HG02870 (cell line): ENCODE data around the gene TXNDC2.

ENCODE experiments used
- ATAC-seq: cut with Tn5 transposase; IDR thresholded peaks from one replicate; pipeline ENCODE4 v1.9.1; 2021; ENCODE audit warnings: mild to moderate bottlenecking, moderate library complexity; ENCODE audit not compliant: unreplicated experiment

The TXNDC2 gene

DNA sequence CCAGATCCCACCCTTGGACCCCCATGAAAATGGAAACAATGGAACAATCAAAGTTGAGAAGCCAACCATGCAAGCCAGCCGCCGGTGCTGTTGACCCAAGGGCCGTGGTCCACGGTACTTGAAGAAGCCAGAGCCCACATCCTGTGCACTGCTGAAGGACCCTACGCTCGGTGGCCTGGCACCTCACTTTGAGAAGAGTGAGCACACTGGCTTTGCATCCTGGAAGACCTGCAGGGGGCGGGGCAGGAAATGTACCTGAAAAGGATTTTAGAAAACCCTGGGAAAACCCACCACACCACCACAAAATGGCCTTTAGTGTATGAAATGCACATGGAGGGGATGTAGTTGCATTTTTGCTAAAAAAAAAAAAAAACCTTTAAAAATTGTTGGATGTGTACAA lies 26.5 kb upstream of the TXNDC2 start:
- no peak for ATAC-seq

DNA sequence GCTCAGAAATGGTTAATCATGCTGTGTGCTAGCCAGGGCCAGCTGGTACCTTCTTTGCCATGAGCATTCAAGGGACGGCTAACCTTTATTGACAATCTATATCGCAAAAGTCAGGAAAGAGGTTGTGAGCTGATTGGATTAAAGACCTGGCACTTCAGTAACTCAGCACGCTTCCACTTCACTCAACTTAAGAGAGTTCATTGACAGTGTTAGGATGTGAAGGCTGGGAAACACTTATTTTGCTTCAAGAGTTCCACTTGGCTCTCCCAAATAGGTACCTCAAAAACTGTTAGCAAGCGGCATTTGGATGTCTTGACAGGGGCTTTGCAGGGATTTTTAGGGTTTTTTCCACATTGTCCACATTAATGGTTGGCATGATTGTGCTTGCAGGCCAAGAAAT lies 25.1 kb upstream of the TXNDC2 start:
- ATAC-seq = no peak

DNA sequence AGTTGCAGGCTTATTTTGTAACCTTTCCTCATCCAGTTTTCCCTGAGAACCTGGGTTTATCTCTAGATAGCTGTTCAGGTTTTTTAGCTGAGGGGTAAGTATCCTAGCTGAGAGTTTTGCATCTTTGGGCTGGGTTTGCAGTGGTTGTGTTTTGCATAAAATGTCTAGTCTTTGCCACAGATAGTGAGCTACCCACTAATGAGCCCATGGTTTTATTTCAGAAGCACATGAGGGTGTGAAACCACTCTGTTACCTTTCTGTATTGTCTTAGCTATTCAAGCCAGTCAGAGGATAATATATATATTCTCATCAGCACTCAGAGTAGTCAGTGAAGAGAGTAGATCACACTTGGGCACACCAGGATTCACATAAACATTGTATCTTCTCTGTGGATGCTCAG lies 24.6 kb upstream of the TXNDC2 start:
- ATAC-seq = peak; percentile 65

DNA sequence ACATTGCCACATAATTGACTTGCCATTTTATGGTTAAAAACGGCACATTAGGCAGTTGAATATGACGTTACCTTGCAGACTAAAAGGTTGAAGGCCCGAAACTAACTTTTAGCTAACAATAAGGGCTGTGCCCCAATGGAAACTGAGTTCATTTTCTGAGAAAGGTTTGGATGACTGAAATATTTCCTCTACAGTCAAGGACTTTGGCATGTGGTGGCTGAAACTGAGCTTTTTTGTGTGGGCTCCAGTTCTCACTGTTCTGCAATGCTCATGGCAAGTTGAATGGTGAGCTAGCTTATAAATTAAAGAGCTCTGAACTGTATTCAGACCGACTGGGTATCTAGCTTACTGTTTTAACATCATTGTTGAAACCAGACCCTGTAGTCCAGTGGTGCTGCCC lies 23.8 kb upstream of the TXNDC2 start:
- peak; percentile 68 for ATAC-seq

DNA sequence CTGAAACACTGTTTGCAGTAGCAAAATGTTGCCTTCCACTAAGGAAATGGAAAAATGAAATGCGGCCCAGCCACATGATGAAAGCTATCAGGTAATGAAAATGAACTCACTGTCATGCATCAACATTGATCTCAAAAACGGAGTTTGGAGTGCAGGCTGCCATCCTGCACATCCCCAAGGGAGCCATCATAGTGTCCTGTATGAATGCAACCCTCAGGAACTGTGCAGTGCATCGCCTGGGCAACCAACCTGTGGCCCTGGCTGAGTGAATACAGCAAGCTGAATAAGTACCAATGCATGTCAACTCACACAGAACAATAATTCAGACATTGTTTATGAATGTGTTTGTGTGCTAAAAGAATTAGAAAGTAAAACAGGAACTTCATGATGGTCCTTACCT lies 23.1 kb upstream of the TXNDC2 start:
- ATAC-seq = no peak

DNA sequence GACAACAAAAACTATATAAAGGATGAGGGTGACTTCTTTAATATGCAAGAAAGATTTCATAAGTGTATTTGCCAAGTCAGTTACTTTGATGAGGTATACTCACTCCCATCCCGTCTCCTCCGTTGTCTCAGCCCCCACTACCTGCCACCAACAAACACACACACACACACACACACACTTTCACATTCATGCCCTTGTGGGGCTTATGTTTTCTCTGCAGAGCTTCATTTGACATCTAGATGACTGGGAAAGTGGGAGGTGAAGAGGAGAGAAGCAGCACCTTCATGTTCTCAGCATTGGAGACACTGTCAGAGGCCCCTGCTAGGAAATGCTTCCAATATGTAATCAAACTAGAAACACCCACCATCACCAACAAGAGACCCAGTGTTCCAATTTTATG lies 22.5 kb upstream of the TXNDC2 start:
- no peak for ATAC-seq

DNA sequence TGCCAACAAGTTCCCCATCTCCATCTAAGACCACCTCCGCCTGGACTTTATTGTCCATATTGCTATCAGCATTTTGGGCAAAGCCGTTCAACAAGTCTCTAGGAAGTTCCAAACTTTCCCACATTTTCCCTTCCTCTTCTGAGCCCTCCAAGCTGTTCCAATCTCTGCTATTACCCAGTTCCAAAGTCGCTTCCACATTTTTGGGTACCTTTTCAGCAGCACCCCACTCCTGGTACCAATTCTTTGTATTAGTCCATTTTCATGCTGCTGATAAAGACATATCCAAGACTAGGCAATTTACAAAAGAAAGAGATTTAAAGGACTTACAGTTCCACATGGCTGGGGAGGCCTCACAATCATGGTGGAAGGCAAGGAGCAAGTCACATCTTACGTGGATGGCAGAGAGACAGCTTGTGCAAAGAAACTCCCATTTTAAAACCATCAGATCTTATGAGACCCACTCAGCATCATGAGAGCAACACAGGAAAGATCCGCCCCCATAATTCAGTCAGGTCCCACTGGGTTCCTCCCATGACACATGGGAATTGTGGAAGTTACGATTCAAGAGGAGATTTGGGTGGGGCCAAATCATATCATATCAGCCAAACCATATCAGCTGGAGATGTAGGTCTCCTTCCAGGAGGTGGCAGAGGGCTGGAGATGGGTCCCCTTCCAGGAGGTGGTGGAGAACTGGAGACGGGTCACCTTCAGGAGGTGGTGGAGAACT lies 19.8 kb upstream of the TXNDC2 start:
- ATAC-seq = no peak

DNA sequence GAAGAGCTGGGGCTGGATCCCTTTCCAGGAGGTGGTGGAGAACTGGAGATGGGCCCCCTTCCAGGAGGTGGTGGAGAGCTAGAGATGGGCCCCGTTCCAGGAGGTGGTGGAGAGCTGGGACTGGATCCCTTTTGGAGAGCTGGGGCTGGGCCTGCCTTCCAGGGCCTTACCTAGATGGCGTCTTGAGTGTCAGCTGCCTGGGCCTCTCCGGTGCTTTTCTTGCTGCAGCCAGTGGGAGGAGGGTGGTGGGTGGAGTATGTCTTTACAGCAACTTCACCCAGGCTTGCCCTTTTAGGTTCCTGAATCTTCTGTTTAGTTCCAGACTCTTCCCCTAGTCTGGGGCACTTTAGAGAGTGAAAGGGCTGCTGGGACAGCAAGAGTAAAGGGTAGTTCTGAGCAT lies 19.1 kb upstream of the TXNDC2 start:
- no peak for ATAC-seq

DNA sequence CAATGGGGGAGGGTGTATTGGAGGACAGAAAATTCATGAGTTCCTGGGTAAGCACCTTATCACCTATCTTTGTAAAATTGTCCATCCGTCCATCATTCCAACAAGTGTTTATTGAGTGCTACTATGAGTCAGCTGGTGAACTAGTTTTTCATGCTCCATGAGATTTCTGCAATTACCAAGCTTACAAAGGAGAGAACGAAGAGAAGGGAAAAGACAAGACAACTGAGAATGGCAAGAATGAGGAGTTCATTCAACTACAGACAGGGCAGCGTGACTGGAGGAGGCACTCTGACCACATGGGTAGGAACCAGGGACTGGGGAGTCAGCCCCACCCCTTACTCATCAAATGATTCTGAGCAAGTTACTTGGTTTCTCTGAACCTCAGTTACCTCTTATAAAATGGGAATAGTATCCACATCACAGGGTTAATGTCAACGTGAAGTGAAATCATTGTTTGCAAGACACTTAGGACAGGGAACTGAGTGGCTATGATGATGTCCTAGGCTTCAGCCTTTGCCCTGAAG lies 18.6 kb upstream of the TXNDC2 start:
- ATAC-seq = no peak

DNA sequence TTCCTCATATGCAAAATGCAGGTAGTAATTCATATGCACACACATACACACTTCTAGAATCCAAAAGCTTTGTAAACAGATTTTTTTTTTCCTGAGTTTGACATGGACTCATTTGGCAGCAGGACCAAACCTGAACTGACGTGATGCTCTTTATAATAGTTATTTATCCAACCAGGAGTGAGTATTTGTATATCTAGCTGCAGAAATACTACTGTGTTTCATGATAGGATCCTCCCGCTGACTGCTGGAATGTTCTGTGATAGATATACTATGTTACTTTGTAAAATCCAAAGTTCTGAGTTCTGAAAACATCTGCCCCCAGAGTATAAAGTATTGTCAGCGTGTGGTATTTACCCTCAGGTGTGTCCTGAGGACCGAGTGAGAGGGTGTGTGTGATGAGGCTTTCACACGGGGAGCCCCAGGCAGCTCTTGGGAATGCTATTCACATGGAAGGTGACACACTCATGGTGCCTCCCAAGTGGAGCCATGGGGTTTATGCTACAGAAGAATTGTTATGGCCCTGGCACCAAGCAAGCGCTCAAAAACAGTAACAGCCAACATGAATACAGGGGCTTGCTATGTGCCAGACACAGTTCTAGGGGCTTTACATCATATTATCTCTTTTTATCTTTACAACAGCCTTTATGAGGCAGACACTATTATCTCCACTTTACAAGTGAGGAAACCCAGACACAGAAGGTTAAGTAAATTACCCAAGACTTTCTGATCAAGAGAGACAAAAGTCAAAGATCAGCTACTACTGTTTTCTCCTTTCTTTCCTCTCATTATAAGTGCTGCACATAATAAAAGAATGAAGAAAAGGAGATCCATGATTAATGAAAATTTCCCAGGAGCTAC lies 16.7 kb upstream of the TXNDC2 start:
- ATAC-seq = no peak

DNA sequence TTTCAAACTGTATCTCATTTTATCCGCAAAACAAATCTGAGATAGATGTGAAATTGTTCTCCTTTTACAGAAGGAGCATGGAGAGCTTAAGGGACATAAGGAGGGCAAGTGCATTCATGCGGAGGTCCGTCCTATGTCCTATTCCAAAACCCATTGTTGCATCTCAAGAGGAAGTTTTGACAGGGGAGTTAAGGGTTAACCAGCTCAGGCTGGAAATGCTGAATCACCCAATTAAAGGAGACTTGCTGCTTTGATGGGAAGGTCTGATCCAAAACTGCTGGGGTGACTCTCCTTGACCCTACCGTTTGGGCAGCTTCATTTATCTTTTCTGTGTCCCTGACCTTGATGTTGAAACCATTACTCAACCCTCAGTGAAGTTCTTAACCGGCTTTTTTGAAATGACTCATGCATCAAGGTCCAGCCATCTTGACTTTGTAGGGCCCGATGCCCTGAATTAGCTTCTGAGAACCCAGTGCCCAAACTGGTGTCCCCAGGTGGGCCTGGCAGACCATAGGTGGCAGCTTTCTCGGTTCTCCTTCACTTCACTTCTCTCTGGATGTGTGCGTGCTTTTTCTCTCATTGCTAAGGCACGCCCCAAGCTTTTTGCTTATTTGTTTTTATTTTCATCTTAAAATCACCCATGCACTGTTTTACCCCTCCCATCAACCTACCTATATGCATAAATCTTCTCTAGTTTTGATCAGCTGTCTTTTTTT lies 15.9 kb upstream of the TXNDC2 start:
- ATAC-seq = peak; percentile 80

DNA sequence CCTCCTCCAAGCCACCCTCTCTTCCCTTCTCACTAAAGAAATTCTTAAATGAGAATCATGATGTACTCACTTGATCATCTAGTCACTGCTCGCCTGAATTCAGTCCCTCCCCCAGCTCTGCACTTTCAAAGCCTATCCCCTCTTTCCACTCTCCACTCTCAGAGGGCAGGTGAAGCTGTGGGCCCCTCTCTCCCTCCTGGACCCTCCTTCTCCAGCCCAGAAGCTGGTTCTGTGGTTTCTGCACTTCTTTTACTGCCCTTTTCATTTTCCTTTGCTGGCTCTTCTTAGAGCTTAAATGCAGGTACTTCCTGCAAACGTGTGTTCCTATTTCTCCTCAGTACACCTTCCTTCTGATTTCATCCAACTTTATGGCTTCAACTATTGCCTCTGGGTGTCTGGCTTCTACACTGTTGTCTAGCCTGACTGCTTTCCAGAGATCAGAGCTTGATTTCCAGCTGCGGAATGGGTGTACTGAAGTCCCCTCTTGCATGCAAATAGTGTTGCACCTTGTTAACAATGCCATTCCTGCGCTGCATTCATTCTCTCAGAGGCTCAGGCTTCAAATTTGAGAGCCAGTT lies 15.3 kb upstream of the TXNDC2 start:
- ATAC-seq = peak; percentile 10

DNA sequence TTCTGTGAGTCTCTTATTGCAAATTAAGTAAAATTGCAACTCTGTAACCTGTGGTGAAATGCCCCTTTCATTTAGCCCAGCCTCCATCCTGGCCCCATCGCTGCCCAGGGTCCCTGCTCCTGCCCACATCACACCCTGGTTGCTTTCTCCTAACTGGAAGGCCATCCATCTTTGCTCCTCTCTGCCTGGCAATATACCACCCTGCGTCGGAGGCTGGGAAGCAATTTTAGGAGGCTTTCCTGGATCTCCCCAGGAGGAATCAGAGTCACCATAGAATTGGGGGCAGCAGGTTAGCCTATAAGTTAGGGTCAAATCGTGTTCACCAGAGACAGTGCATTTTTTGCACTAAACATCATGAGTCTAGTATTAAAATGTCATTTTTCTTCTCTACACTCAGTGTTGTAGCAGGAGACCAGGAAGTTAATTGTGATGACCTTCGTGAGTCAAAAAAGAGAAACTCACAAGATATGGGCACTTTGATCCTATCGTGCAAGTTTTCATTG lies 14.5 kb upstream of the TXNDC2 start:
- no peak for ATAC-seq

DNA sequence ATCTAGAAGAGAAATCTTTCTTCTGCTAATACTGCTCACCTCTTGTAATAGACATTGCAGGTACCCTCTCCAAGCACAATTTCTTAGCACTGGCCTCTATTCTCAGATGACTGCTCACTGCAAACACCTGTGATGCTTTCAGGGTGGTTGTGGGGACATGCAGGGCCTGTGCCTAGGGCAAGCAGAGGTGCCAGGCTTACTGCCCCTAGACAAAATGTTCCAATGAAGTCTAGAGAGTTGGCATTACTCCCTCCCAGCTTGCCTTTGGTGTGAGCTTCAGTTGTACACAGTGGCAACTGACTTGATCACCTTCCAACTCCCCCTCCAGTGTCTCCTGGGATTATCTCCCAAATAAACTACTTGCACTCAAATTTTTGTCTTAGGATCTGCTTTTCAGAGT lies 12.9 kb upstream of the TXNDC2 start:
- ATAC-seq = no peak

DNA sequence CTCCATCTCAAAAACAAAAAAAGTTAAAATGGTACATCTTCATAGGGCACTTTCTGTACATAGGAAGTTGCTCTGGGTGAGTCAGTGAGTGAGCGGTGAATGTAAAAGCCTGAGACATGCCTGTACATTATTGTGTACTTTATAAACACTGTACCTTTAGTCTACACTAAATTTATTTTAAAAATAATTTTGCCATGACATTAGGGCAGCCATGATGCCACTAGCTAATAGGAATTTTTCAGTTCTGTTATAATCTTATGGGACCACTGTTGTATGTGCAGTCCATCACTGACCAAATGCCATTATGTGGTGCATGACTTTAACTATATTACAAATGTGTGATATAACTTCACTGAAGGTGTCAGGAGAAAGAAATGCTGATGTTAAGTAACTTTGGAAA lies 11.0 kb upstream of the TXNDC2 start:
- ATAC-seq = no peak

DNA sequence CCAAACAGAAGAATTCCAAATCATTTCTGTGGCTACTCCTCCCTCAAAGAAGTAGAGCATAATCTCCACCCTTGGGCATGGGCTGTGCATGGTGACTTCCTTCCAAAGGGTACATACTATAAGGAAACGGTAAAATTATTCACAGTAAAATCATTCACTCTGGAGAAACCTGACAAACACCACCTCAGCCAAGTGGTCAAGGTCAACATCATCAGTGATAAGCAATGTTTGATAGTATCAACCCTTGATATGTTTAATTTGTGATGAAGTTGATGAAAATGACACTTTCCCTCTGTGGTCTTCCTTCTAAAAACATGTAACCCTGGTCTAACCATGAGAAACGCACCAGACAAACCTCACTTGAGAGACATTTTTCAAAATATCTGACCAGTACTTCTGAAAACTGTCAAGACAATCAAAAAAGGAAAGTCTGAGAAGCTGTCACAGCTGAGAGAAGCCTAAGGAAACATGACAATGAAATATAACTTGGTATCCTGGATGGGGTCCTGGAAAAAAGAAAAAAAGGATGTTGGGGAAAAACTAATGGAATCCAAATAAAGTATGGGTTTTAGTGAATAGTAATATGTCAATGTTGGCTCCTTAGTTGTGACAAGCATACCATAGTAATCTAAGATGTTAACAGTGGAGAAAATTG lies 9.4 kb upstream of the TXNDC2 start:
- ATAC-seq = no peak

DNA sequence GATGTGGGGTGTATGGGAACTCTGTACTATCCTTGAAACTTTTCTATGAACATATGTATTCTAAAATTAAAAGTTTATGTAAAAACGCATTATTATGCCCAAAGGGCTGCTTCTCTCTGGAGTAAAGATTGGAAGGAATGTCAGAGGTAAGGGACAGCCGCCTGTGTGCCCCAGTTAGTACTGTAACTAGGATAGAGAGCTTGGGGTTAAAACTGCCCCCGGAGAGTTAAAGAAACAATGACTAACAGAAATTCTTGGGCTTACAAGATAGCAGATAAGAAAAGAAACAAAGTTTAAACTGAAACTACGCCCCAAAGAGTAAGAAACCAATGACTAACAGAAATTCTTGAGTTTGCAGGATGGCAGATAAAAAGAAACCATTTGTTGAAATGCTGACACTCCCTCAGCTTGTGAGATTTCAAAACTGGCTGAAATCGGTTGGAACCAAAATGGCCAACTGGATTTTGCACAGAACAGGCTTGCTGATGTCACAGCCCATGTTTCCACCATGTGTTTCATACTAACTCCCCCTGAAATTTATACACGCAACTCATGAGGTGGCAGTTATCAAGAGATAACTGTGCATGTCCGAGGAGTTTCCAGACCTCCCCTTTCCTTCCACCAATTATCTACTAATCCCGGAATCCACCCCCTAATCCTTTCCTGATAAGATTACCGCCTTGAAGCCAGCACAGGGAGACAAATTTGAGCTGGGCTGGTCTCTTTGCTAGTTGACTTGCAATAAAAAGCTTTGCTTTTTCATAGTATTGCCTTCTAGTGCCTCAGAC lies 8.7 kb upstream of the TXNDC2 start:
- no peak for ATAC-seq

DNA sequence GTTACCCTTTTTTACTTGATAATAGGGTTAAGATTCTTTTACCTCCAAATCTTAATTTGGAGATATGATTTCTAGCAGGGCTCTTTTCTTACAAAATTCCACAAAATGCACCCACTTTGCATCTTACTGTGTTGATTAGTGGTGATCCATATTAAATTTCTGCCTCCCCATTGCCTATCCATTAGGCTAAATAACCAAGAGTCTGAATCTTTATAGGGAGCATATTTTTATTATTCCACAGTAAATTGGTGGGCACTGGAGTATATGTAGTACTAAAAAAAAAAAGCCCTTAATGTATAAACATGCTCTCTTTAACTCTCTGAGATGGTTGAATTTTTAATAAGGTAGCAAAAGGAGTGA lies 8.1 kb upstream of the TXNDC2 start:
- ATAC-seq = no peak

DNA sequence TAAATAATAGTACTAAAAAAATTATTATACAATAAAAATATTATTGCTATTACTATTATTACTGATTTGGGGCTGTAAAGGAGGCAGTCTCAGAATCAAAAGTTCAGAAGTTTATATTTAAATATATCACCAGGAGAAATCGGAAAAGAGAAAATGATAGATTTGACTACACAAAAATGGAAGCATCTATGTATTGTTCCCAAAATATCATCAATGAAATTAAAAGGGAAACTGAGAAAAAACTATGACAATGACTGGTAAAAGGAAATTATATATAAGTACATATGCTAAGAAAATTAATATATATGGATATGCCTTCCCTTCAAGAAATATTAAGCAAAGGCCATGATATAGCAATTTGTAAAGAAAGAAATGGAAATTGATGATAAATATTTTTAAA lies 7.7 kb upstream of the TXNDC2 start:
- ATAC-seq = no peak

DNA sequence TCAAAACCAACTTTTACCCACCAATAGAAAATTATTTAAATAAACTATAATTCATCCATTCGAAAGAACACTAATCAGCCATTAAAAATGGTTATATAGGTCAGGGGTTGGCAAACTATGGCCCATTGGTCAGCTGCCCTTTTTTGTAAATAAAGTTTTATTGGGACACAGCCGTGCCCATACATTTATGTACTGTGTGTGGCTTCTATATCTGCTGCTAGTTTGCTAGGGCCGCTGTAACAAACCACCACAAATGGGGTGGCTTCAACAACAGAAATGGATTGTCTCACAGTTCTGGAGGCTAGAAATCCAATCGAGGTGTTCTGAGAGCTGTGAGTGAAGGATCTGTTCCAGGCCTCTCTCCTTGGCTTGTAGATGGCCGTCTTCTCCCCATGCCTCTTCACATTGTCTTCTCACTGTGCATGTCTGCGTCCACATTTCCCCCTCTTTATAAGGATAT lies 7.0 kb upstream of the TXNDC2 start:
- ATAC-seq = no peak
